Left colon (tissue), 2 donors: ENCODE results near the gene IL26. TPM values are rescaled to one million over a fixed set of nuclear protein-coding genes. Genes with fewer than 3 reads are reported as not detected.

Source experiments
- ATAC-seq: fragments of 200-7000 bp; cut with Tn5 transposase; one replicate; pipeline ENCODE4 v1.9.1; 2020; ENCODE audit warnings: mild to moderate bottlenecking, moderate library complexity
- DNase-seq, 2 donors: peaks; one replicate each; pipeline ENCODE4 v3.0.0-alpha.2; 2020
- intact Hi-C, 2 donors: fragments of 100-400 bp; cut with DNase I in 1 of 2; cut with micrococcal nuclease in 1 of 2; formaldehyde crosslinking; loops; one replicate each; pipeline versions ENCODE4 v1.11.2 to v1.14.0; 2022; cut with DNase I, micrococcal nuclease
- long read RNA-seq: library from polyadenylated mRNA; unstranded; transcript quantifications from one replicate; pipeline ENCODE4 v2.0.0, GENCODE V29; 2021
- total RNA-seq, 2 donors: library from RNA; stranded (reverse); fragmentation: NEBNext Ultra II Directional; extraction: Animal tissue kit (Norgen Biotek cat#: 25700); gene quantifications; one replicate each; pipeline ENCODE4 v1.2.1, GENCODE V29; 2021
- donor health status: DM: no; HTN: no; CAD: no.
- donor health status: DM: yes; HTN: yes; CAD: no.

Gene IL26, protein sequence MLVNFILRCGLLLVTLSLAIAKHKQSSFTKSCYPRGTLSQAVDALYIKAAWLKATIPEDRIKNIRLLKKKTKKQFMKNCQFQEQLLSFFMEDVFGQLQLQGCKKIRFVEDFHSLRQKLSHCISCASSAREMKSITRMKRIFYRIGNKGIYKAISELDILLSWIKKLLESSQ
- not detected for total RNA-seq
- long read RNA-seq: 0 reads

DNA sequence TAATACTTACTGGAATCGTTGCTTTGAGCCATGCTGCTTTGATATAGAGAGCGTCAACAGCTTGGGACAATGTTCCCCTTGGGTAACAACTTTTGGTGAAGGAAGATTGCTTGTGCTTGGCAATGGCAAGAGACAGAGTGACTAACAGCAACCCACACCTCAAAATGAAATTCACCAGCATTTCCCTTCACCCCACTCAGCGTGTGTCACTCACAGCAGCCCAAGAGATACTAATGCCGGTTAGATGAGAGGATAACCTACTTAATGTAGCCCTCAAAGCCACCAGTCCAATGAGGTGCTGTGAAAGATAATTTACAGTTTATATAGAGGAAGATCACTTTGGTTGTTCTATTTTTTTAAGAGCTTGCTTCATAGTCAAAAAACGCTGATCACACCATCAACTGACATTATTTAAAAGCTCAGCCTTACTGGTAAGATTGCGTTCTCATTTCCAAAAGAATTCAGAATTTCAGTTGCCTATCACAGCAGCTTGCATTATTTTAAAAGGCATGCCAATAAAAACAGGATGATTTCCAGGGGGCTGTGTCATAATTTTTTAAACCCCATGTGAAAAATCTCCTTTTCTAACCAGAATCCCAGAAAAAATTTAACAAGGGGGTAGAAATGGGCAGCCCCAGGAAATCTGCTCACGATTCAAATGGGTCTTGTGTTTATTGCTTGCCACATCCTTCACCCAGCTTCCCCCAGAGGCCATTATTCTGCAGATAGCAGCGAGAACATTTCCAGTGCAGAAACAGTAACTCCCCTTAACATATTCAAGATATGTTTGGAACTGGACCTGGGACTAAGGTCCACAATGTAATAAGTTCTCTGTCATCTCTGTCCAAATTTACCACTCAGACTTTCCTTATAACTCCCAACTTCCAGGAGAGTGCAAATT lies at the start of gene IL26:
Gene IL26, minus strand, starts transcription at position 235 of the 901 bp plus-strand sequence. Its CDS starts 54 bp downstream, at position 181.
- ATAC-seq: no peak
- intact Hi-C loops: loop anchor here in 1 of 2 donors (10.0 kb wide), 1 partner anchor 89 kb away; no protein-coding TSS in a partner anchor
- DNase-seq: no peak

DNA sequence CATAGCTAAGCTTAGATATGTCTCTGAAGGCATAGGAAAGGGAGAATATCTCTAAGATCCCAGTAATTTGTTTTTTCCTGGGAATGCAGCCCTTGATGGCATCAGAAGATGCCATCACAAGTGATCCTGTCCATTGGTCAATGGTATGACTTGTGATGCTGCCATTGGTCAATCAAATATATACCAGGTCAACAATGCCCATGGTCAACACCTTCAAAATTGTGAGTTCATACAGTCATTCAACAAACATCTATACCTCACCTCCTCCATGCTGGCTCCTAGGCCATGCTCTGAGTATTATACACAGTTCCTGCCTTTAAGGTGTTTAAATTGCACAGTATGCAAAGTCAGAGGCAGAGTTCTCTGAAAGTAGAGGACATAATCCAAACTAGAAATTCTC lies 47.1 kb upstream of the IL26 start:
- DNase-seq (no peak), ATAC-seq (no peak)
- intact Hi-C loops: no loop called here

DNA sequence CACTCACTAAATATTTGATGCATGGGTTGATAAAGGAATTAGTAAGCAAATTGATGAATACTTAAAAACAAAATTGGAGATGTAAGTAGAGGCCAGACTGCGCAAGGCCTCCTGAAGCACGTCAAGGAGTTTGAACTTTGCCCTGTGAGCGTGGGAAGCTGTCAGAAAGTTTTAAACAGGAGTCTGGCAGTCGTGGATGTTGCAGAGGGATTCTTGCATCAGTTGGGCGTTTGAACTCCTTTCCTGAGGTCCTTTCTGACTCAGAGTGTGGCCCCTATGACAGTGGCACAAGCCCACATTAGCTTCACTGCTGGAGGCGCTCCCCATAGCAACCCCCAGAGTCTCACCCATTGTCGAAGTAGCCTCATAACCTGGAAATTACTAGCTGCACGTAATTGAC lies 45.7 kb upstream of the IL26 start:
- no peak for DNase-seq
- ATAC-seq: no peak

GRCh38 chr12:68270358-68270757 lies 44.7 kb upstream of the IL26 start:
- intact Hi-C loops: no loop called here
- DNase-seq (no peak), ATAC-seq (no peak)

More for the DNA sequence above, 45.7 kb upstream of the IL26 start:
- intact Hi-C loops: no loop called here

GRCh38 chr12:68269779-68270178 lies 44.2 kb upstream of the IL26 start:
- ATAC-seq: no peak
- intact Hi-C loops: no loop called here
- no peak for DNase-seq

- DNase-seq (no peak), ATAC-seq (no peak)
- intact Hi-C loops: no loop called here
These were observed 43.4 kb upstream of the IL26 start for GRCh38 chr12:68268967-68269366.

GRCh38 chr12:68267892-68268396 lies 42.3 kb upstream of the IL26 start:
- ATAC-seq (no peak), DNase-seq (no peak)
- intact Hi-C loops: no loop called here

DNA sequence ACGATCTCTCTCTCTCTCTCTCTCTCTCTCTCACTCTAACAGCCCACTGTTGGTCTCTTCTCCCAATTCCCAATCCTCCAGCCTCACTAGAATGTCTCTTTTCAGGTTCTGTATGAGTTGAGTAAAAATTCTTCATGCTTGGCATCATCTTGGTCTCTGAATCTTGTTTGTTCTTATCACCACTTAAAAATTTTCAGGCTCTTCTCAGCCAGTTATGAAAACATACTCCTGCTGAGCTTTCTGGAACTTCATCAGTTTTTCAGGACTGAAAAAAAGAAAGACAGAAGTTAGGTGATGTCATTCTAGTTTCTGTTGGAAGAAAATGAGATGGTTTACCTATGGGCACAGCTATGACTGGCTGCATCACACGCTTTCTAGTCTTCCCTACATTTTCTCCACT lies 39.2 kb upstream of the IL26 start:
- ATAC-seq: no peak
- intact Hi-C loops: no loop called here
- DNase-seq: no peak

DNA sequence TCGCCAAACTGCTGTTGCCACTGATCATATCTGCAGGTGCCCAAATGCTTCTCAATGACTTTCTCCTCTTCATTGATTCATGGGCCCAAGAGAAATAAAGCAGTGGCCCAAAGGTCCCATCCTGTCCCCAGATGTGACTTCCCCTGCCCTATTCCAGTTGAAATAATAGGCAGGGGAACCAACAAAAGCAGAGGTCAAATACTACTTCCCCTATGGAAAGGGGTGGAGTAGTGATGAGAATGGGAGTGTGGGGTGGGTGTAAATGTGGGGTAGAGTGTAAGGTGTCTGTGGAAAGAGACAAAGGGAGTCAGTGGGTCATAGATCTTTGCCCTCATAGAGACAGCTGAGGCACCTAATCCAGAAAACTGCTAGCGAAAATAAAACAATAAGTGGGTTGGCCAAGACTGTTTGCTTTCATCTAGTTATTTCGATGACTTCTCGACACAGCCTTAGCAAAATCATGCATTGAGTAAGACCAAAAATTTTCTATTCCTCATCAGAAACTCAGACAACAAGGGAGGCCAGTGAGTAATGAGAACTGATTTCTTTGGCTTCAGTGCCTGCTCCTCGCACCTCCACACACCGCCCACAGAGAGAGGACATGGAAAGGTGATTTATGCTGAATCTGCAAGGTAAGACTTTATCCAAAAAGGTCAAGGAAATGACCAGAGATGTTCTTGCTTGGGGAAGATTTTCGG lies 38.7 kb upstream of the IL26 start:
- DNase-seq: no peak
- intact Hi-C loops: no loop called here
- ATAC-seq: no peak

DNA sequence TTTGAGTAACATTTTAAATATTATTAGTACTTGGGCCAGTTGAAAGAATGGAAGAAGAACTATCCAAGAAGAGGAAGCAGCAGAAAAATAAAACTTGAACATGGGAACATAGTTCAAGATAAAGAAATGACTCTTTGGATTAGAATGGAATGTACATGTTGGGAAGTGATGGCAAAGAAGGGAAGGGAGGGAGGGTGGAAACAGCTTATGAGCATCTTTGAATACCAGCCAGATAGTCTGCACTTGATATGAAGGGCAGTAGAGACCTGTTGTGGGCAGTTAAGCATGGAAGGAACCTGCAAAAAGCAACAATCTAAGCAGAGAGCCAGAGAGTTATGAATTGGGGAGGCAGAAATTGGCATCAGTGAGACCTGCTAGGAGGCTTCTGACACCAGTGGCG lies 37.8 kb upstream of the IL26 start:
- intact Hi-C loops: no loop called here
- ATAC-seq: no peak
- no peak for DNase-seq

DNA sequence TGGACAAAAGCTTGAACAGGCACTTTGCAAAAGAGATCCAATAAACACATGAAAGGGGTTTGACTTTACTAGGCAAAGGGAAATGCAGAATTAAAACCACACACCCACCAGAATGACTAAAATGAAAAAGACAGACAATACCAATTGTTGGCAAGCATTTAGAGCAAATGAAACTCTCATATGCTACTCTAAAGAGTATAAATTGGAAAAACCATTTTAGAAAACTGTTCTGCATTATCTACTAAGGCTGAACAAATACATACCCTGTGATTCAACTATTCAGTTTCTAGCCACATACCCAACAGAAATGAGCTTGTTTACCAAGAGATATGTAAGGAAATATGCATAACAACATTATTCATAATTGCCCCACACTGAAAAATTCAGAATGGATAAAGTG lies 36.3 kb upstream of the IL26 start:
- intact Hi-C loops: no loop called here
- ATAC-seq (no peak), DNase-seq (no peak)

- ATAC-seq: no peak
- intact Hi-C loops: no loop called here
- DNase-seq: no peak
These were observed 34.5 kb upstream of the IL26 start for GRCh38 chr12:68260153-68260552.

GRCh38 chr12:68259318-68259940 lies 33.8 kb upstream of the IL26 start:
- DNase-seq (no peak), ATAC-seq (no peak)
- intact Hi-C loops: no loop called here

DNA sequence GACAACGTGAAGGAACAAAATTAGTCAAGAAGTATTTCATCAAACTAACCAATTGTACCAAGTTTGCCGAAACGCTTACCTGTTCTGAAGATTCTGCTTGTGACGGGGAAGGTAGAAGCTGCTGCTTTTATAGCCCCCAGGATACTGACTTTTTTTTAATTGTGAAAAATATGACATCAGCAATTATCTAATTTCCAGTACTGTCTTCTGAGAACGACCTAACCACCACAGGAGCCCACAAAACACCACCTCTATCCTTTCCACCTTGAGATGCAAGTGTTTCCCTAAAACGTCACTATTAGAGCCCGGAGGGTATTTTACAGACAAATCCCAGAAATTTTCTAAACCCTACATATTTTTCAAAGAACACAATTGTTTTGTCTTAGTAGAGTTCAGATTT lies 27.9 kb upstream of the IL26 start, which contains the start of gene IL22:
Gene IL22, minus strand, starts transcription at position 101 of the 400 bp plus-strand sequence. CDS start 156 bp downstream, outside the sequence.
- ATAC-seq (no peak), DNase-seq (no peak)
- intact Hi-C loops: no loop called here

DNA sequence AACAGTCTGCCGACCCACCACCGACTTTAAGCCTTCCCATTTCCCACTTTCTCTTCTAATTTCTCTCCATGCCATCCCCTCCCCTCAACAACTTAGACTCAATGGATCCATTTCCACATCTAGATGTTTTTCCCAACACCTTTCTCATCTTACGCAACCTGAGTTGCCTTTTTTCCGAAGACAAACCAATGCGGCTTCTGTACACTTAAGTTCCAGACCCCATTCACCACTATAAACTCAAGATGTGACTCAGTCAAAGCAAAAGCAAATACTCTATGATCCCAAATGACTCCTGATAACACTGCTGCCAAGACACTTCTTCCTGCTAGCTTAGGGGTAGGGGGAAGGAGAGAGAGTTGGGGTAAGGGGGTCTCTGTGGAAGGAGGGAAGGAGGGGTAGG lies 26.5 kb upstream of the IL26 start:
- ATAC-seq (no peak), DNase-seq (no peak)
- intact Hi-C loops: no loop called here

GRCh38 chr12:68250454-68250853 lies 24.8 kb upstream of the IL26 start:
- intact Hi-C loops: no loop called here
- ATAC-seq (no peak), DNase-seq (no peak)

DNA sequence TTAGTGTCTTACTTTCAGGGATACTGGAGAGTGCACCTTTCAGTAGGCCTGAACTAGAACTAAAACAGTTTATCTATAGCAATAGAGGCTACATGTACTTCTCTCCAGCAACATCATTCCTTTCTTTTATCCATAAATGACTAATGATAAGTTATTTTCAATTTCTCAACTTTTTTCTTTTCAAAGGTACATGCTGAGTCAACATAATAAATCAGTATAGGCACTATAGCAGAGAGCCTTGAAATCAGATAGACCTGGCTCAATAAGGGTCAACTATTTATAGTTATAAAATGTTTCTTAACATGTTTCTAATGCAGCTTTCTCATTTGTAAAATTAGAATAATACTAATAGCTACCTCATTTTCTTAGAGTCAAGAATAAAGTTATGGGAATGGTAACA lies 22.2 kb upstream of the IL26 start:
- no peak for DNase-seq
- no peak for ATAC-seq
- intact Hi-C loops: no loop called here

GRCh38 chr12:68246350-68246749 lies 20.7 kb upstream of the IL26 start:
- ATAC-seq (no peak), DNase-seq (no peak)
- intact Hi-C loops: no loop called here
